ENCODE results near the gene FOXN3. TPM values are rescaled to one million over a fixed set of nuclear protein-coding genes. Genes with fewer than 3 reads are reported as not detected.
"Not testable (repeated sequence)": the region's sequence is repeated elsewhere in the genome, so short reads cannot be mapped to it uniquely, and the experiment has no call there.

The FOXN3 gene
- total RNA-seq, 1 donor from 2014 or later: 27.8 TPM

DNA sequence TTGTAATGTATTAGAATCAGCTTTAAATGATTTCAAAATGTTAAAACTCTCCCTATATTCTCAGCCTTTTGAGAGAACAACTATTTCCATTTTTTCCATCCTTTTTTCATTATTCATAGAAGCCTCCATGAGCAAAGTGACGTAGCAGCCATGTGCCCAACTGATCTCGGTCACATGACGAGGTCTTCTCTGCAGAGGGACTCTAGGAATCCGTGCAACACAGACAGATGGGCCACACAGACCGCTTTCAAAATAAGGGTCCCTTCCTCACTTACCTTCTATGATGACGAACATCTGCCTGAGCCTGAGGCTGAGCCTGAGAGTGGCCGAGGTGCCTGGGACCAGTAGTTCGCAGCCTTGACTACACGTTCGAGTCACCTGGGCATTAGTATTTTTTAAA is 293.8 kb downstream of the FOXN3 start:
- TF ChIP-seq, protein P1, sequence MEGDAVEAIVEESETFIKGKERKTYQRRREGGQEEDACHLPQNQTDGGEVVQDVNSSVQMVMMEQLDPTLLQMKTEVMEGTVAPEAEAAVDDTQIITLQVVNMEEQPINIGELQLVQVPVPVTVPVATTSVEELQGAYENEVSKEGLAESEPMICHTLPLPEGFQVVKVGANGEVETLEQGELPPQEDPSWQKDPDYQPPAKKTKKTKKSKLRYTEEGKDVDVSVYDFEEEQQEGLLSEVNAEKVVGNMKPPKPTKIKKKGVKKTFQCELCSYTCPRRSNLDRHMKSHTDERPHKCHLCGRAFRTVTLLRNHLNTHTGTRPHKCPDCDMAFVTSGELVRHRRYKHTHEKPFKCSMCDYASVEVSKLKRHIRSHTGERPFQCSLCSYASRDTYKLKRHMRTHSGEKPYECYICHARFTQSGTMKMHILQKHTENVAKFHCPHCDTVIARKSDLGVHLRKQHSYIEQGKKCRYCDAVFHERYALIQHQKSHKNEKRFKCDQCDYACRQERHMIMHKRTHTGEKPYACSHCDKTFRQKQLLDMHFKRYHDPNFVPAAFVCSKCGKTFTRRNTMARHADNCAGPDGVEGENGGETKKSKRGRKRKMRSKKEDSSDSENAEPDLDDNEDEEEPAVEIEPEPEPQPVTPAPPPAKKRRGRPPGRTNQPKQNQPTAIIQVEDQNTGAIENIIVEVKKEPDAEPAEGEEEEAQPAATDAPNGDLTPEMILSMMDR (conservative IDR thresholded peaks at IDR 0.05; ENCODE audit: low read depth, low read length): no peak
- H3K4me3 ChIP-seq (ENCODE audit: low read depth, low read length): no peak overlapping the region
- DNase-seq (ENCODE audit: low read depth): no peak

DNA sequence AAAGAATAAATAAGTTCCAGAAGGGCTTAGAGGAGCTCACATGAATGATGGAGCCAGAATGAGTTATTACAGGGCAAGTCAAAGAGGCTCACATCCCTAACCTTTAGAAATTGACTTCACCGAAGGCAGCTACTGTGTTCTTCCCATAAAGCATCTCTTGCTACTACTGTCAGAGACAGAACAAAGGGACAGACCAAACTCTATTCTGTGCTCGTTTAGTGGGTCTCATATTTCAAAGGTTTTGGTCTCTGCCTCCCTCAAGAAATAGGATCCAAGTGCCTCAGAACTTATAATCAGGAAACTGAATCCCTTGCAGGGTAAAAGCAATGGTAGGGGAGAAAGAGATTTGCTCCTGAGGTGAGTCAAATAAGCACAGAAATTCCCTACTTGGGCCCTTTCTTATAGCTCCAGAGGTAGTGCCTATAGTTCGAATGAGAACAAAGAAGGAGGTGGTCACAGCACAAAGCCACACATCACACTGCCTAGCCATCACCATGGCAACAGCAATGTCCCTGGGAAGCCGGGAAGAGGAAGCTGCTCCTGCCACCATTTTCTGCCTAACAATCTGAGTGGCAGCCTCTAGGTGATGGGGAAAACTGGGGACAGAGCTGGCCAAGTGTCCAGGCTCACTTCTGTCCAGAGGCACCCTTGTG is 294.9 kb downstream of the FOXN3 start:
- H3K4me3 ChIP-seq (ENCODE audit: low read depth, low read length): no peak overlapping the region
- no peak for DNase-seq (ENCODE audit: low read depth)
- TF ChIP-seq, protein P1 (conservative IDR thresholded peaks at IDR 0.05; ENCODE audit: low read depth, low read length): no peak

DNA sequence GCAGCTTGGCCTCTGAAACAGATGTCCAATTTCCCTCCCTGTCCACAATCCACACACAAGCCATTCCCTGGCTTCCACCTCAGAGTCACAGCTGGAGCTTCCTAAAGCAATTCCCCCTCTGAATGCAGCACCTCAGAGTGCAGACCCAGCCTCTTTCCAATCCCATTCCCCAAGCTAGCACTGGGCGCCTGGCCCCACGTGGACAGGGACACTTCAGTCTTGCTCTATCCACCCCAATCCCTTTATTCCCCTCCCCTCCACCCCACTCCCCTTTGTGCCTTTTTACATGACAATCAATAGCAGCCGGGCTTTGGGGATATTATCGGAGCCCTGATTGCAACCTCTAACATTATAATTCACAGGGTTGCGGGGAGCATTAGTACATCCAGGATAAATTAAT is 300.0 kb downstream of the FOXN3 start:
- H3K4me3 ChIP-seq (ENCODE audit: low read depth, low read length): no peak overlapping the region
- TF ChIP-seq, protein P1 (conservative IDR thresholded peaks at IDR 0.05; ENCODE audit: low read depth, low read length): no peak
- DNase-seq (ENCODE audit: low read depth): no peak

DNA sequence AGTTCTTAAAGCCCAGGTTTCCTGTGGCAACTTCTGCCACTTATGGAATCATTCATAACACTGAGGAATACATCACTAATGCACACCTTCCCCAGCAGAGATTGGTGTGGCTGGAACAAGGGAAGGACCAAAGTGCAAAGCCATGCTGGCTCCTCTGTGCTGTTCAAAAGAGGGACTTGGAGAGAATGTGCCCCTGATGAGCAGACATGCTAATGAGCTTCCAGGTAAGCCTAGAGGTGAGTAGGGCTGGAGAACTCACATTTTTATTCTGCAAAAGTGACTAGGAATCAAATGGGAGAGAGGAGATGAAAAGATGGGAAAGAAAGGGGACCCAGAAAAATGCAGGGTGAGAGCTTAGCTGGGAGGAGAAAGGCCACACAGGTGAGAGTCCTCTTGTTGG is 302.9 kb downstream of the FOXN3 start:
- H3K4me3 ChIP-seq (ENCODE audit: low read depth, low read length): no peak overlapping the region
- no peak for DNase-seq (ENCODE audit: low read depth)
- TF ChIP-seq, protein P1 (conservative IDR thresholded peaks at IDR 0.05; ENCODE audit: low read depth, low read length): no peak

DNA sequence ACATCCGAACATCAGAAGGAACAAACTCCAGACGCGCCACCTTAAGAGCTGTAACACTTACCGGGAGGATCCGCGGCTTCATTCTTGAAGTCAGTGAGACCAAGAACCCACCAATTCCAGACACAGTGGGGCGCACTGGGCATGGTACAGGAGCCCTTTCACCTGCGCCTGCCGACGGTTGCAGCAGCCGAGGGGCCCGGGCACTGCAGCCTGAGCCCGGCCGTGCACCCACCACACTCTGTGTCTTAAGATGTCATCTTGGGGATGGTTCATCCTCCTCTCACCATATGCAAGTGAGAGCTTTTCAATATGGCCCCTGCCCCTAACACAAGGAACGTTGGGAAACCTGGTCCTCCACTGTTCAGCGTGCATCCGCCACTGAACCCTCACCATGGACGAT is 304.3 kb downstream of the FOXN3 start:
- DNase-seq (ENCODE audit: low read depth): no peak
- TF ChIP-seq, protein P1 (conservative IDR thresholded peaks at IDR 0.05; ENCODE audit: low read depth, low read length): no peak
- H3K4me3 ChIP-seq (ENCODE audit: low read depth, low read length): peak overlapping the region; percentile 26

DNA sequence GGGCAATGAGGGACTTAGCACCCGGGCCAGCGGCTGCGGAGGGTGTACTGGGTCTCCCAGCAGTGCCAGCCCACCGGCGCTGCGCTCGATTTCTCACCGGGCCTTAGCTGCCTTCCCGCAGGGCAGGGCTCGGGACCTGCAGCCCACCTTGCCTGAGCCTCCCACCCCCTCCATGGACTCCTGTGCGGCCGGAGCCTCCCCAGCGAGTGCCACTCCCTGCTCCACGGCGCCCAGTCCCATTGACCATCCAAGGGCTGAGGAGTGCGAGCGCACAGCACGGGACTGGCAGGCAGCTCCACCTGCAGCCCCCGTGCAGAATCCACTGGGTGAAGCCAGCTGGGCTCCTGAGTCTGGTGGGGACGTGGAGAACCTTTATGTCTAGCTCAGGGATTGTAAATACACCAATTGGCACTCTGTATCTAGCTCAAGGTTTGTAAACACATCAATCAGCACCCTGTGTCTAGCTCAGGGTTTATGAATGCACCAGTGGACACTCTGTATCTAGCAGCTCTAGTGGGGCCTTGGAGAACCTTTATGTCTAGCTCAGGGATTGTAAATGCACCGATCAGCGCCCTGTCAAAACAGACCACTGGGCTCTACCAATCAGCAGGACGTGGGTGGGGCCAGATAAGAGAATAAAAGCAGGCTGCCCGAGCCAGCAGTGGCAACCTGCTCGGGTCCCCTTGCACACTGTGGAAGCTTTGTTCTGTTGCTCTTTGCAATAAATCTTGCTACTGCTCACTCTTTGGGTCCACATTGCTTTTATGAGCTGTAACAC is 305.1 kb downstream of the FOXN3 start:
- peak overlapping the region; percentile 26 for H3K4me3 ChIP-seq (ENCODE audit: low read depth, low read length)
- DNase-seq (ENCODE audit: low read depth): not testable (repeated sequence)

DNA sequence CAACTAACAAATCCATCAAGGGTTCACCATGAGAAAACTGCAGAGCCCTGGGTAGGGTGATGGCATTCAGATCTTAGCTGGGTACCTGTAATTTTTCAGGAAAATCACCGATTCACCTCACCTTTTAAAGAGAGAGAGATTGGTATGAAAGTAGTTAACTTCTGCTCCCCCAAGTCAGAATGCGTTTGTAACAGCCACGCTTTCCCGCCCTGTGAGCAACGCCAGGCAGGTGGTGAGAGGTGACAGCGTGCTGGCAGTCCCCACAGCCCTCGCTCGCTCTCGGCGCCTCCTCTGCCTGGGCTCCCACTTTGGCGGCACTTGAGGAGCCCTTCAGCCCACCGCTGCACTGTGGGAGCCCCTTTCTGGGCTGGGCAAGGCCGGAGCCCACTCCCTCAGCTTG is 305.8 kb downstream of the FOXN3 start:
- DNase-seq (ENCODE audit: low read depth); H3K4me3 ChIP-seq (ENCODE audit: low read depth, low read length): not testable (repeated sequence)

DNA sequence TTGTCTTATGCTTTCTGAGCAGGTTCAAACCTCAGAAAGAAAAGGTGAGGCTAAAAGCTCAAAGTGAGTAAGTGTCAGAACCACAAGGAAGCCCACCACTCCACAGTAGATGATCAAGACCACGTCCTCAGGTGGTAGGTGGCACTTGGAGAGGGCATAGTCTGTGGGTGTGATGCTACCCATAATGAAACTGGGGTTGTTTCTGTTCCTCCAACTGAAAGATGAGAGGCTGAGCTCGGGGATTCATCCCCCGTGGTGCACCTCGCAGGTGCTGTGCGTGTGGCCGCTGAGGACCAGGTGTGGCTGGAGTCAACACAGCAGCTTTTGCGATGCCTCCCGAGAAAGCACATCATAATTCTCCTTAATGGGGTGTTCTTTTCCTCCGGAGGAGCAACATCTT is 306.9 kb downstream of the FOXN3 start:
- TF ChIP-seq, protein P1 (conservative IDR thresholded peaks at IDR 0.05; ENCODE audit: low read depth, low read length): no peak

More for the DNA sequence above, 306.9 kb downstream of the FOXN3 start:
- DNase-seq (ENCODE audit: low read depth): no peak
- H3K4me3 ChIP-seq (ENCODE audit: low read depth, low read length): no peak overlapping the region
